Inflammatory macrophage (primary cell): Measurements from ENCODE around the gene GATB.

Experiments
- DNase-seq, 2 donors: peaks; one replicate each; pipeline ENCODE4 v3.0.0-alpha.2; 2020 to 2022

The GATB gene

DNA sequence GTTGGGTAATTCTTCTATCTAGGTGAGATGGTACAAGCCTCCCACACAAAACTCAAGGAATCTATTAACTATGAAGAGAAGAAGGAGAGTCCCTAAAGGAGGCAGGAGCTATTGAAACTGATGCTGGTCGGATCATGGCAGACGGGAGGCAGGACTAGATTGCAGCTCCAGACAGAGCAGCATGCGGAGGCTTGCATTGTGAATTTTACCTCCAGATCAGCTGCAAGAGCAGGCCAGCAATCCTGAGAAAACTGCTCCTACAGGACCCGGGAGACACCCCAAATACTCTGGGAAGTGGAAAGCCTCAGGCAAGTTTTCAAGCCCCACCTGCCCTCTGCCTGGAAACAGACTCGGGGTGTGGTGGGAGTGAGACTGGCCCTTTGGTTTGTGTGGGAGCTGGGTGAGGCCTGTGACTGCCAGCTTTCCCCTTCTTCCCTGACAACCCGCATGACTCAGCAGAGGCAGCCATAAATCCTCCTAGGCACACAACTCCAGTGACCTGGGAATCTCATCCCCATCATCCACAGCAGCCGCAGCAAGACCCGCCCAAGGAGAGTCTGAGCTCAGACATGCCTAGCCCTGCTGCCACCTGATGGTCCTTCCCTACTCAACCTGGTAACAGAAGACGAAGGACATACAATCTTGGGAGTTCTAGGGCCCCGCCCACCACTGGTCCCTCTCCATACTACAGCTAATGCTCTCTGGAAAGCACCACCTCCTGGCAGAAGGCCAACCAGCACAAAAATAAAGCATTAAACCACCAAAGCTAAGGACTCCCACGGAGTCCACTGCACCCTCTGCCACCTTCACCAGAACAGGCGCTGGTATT lies 30.9 kb downstream of the GATB start:
- no peak for DNase-seq

DNA sequence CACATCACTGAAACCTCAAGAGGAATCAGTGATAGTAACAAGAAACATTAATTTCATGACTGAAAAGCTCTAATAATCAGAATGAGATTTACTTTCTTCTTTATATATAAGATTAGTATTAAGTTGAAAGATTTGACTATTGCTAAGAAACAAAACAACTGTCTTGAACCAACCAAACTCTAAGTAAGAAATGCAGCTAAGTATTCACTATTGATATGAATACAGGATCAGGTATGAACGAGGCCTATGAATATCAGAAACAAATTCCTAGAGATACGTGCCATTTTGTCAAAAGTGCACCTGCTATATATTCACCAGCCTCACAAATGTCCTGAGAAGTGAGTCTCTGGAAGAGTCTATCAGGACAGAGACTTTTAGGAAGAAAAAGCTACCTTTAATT lies 32.1 kb downstream of the GATB start:
- DNase-seq, result no peak

DNA sequence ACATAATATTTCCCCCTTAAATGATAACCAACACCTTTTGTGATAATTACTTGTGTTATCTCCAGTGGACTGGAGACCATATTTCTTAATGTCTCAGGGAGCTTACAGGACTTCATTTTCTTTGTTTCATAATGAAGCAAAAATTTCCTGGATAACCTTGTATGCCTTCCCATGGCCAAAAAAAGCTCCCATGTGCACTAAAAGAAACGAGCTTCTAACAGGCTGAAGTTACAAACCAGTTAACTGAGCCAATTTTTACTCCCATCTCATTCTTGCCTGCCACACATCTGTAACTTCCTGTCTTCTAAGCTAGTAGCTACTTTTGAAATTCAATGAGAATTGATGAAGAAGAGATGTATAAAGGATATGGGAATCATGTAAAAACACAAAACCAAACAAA lies 32.8 kb downstream of the GATB start:
- DNase-seq, result no peak

DNA sequence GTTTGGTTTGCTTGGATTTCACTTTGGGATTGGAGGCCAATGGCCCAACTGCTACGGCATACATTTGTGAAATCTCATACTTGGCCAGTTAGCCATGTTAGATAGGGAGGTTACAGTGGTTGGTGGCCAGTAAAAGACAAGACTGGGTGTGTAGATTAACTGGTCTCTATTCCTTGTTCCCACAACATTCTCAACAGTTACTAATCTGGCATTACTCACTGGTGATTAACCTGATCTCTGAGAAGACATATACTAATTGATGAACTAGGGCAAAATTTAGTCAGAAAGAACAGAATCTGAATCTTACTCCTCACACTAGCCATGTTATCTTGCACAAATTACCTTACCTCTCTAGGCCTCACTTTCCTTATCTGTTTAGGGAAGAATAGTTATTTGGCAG lies 33.4 kb downstream of the GATB start:
- DNase-seq, result no peak

DNA sequence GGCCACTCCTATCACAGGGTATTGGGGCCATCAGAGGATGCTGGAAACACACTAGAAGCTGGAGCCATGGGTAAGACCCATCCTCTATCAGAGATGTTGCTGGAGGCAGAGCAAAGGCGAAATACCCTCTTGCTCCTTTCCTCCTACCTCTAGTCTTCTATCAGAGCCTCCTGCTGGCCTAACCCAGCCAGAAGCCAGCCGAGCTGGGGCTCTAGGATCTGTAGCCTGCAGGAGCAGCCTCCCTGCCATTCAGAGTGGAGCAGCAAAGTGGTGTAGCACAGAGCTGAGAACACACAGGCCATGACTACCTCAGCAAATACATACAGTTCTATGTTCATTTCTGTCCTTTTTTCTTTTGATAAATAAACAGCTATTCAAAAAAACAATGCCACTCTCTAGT lies 35.7 kb downstream of the GATB start:
- no peak for DNase-seq

DNA sequence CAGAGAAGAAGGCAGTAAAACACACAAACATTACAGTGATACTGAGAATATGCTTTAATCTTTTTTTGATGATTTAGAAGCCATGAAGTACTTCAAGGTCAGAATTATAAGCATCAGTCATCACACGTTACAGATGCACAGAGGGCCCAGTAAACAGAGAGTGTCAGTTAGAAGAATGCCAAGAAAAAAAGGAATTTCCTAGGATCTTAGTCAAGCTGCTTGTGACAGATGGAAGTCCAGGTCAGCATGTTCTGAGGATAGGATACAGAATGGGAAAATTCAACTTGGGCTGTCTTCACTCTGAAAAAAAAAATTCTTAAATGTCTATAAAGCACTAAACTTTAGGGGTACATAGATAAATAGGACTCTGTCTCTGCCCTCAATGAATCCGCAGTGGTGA lies 38.9 kb downstream of the GATB start:
- no peak for DNase-seq

DNA sequence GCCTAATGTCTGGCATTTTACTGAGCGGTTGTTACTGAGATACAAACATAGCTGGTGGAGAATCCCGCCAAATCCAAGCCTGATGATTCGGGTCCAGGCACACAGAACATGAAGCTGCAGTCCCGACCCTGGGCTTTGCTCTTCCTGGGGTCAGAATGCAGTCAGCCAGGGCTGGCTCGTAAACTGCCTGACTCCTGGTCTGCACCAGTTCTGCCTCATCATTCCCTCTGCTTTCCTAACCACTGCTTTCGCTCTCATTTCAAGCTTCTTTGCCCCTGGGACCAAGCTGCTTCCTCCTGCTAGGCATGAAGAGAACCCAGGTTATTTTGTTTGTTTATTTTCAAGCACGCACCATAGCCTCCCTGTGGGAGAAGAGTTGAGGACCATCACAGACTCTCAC lies 39.3 kb downstream of the GATB start:
- DNase-seq, result no peak

DNA sequence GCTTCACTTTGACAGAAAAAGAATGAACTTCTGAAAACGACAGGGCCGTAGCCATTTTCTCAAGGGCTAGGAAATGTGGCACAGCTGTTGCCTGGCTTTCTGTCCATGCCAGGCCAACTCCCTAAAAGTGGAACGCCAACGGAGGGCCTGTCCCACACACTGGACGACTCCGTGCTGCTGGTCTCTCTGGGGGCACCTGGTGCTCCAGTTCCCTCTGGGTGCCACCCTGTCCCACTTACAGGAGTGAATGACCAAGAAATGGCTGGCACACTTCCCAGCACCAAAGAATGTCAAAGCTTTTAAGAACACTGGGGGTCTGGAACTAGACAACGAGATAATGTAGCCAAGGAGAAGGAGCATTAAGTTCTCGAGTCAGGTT lies 40.9 kb downstream of the GATB start:
- DNase-seq, result no peak

DNA sequence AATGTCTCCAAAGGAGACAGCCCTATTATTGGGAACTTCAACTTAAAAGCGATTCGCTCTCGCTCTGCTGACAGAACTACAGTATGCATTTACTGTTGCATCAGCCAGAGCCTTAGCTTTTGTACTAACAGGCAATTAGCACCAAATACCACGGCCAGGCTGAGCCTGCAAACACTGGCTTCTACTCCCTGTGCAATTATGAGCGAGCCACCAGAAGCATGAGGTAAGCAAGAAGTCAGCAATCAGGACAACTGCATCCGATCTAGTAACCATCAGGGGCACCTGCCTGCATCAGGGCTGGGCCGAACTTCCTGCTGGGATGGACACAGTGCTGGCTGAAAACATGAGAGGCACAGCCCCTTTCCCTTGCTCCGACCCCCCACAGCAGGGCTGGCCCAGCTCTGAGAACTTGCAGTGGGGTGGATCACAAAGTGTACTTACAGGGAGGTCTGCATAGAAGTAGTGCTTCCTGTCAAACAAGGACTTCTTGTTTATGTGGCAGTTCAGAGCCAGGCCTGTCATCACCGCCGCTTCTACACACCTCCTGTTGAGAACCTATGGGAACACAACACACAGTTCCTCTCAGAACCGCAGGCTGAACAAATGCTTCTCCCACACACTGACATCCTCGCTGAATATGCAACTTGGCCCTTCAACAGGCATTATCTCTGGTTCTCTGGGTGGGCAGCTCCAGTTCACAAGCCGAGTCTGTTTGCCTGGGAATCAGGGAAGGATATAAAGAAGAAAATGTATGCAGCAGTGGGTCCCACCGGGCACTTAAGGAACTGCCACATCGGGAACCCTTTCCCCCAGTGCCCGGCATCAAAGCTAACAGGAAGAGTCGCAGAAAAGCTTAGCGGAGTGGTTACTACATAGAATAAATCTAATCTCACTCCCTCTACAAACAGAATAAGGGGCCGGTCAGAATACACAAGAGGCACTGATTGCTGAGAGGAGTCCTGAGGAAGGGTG lies 41.5 kb downstream of the GATB start:
- no peak for DNase-seq

DNA sequence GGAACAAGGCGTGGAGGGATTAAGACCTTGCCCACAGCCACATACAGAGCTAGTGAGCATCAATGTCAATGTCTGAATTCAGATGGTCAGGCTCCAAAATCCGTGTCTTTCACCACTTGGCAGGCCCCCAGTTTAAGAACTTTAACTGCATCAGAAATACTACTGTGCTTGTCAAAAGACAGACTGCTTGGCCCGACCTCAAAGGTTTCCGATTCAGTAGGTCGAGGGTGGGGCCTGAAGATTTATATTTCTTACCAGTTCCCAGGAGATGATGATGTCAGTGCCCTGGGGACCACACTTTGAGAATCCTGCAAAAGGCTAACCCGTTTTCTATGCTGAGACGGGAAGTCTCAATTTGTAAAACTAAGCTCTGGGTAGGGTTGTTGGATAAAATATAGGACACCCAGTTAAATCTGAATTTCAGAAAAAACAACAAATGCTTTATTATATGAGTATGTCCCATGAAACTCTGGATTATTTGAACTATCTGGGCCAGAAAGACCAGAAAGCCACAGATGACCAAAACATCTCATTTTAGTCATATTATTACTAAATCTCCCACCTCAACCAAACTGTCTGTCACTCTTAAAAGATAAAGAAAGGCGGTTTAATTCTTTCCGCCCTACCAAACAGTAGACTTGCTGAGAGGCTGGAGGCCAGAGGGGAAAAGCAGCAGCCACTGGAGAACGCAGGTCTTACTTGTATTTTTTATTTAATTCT lies 42.7 kb downstream of the GATB start:
- no peak for DNase-seq

DNA sequence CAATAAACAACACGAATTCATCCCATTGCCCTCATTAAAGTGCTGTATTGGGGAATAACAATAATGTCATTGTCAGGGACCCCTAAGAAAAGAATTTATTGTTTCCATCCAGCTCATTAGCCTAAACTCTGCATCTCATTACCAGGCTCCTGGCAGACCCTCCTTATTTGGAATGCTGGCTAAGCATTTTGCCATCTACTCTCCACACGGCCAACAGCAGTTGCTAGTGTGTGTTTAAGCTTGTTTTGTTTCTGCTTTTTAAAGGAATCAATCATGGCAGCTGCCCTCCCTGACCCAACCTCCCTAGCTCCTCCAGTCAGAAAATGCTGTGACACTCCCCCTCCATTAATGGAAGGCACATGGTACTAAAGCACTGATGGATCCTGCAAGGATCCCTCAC lies 43.5 kb downstream of the GATB start:
- no peak for DNase-seq

DNA sequence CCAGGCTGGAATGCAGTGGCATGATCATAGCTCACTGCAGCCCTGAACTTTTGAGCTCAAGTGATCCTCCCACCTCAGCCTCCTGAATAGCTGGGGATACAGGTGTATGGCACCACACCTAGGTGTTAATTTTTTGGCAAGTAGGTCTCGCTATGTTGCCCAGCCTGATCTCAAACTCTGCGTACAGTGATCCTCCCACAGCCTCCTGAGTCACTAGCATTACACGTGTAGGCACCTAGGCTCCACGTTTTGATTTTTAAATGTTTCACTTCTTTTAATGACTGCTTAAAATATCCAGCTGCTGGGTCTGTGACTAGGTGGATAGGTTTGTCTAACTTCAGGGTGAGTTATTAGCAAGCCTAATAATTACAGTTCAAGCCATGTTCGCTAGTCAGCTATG lies 44.5 kb downstream of the GATB start:
- no peak for DNase-seq

DNA sequence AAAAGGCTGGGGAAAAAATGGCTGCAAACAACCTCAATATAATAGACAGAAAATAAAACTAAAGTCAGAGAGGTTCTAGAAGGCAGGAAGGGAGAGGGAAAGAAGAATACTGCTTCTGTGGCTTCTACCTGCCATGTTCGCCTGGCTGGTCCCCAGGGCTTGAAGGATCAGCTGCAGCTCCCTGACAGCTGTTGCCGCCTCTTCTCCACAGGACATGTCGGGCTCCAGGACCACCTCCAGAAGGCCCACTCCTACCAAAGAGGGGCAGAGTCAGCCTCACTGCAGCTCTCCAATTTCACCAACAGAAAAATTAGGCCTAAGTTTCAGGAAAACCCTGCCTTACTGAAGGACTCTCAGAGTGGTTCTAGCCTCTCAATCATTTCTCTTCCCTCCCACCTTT lies 44.9 kb downstream of the GATB start:
- DNase-seq, result no peak

DNA sequence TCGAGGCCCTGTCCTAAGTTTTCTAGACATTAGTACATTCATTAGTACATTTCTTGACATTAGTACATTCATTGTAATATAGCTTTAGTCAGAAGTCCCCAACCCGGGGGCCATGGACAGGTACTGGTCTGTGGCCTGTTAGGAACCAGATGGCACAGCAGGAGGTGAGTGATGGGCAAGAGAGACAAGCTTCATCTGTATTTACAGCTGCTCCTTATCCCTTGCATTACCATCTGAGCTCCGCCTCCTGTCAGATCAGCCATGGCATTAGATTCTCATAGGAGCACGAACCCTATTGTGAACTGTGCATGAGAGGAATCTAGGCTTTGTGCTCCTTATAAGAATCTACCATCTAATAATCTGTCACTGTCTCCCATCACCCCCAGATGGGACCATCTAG lies 48.0 kb downstream of the GATB start:
- DNase-seq, result no peak

DNA sequence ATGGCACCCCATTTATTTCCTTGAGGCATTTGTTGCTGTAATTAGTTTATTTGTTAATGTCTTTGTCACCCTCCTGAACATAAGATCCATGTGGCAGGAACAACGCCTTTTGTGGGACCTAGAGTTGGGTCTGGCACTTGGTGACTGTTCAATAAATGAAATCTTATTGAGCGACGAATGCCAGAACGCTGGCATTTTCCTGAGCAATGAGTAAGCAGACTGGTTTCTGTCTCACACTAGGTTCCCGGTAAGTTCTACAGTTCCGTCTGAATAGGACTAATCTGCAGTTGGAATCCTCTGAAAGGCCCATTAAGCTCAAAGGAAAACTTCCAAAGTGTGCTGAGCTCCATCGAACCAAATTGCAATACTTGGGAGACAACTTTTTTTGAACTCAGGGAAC lies 49.2 kb downstream of the GATB start:
- no peak for DNase-seq

DNA sequence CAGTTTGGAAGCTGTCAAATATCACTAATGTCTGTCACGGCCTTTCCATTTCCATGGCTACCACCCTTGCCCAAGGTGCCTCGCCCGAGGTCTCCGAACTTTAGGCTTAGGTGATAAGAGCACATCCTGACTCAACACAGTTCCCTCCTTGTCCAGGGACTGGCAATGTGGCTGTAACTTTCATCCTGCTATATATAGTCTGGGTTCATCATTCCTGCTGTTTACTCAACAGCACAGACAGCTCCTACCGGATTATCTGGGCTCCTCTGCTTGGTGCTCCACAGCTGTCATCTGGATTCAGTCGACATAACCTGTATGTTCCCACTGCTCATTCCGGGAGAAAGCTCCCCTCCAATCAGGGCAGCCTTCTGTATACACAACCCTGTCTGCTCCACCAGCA lies 51.2 kb downstream of the GATB start:
- no peak for DNase-seq

DNA sequence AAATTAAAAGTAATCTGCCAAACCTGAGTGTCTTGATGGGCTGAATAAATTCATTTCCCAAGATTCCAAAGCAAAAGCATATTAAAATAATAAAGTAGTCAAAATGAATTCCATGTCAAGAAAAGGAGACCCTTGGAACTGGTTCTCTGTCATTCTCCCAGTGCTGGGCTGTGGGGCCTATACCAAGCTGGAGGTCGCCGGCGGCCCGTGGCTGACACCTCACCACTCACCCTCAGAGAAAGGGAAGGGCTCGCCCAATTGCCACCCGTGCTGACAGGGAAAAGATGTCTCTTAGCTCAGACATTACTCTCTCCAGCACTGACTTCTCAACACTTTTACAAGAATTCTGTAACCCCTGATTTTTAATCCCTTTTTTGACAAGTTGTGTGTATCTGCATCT lies 51.7 kb downstream of the GATB start:
- DNase-seq, result no peak

DNA sequence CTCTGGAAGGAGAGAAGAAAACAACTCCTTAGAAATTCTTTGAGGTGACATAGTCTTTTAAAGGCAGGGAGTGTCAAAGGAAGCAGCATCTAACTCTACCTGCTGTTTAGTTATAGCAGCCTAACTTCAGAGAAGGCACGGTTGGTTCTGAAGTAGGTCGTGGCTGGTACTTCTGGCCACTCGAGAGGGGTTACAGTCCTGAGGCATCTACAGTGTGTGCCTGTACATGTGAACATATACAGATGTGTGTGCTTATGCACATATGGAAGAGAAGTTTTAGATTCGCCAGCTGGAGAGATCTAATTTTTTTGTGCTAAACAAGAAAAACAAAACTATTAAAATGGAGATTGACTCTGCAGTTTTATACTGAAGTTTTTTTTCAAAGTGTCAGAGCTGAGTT lies 52.7 kb downstream of the GATB start:
- no peak for DNase-seq

DNA sequence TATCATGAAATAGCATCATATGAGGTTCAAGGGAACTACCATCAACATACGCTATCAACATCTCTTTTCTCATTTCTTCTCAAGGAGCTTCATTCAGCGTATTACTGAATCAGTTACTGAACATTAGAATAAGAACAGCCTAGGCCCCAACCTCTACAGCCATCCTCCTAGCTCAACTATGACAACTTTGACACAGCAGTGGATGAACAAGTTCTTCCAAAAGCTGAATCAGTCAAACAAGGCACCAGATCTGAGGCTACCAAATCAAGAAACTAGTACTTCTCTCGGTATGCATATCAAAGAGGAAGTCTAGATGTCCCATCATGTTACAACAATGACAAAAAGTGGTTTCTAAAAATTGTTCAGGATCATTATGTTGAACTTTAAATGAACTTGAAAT lies 57.4 kb downstream of the GATB start:
- no peak for DNase-seq

DNA sequence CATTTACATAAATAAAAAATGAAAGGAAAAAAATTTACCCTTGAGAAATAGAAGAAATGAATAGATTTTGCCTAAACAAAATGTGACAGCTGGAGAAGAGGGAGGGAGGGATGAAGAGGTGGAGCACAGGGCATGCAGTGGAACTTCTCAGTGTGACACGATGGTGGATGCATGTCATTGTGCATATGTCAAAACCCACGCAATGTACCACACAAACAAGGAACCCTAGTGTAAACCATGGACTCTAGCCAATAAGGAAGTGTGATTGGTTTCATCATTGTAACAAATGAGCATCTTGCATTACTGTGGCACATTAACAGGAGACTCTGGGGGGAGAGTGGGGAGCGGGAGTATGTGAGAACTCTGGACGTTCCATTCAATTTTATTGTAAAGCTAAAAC lies 58.6 kb downstream of the GATB start:
- DNase-seq, result peak; percentile 72 to 80

DNA sequence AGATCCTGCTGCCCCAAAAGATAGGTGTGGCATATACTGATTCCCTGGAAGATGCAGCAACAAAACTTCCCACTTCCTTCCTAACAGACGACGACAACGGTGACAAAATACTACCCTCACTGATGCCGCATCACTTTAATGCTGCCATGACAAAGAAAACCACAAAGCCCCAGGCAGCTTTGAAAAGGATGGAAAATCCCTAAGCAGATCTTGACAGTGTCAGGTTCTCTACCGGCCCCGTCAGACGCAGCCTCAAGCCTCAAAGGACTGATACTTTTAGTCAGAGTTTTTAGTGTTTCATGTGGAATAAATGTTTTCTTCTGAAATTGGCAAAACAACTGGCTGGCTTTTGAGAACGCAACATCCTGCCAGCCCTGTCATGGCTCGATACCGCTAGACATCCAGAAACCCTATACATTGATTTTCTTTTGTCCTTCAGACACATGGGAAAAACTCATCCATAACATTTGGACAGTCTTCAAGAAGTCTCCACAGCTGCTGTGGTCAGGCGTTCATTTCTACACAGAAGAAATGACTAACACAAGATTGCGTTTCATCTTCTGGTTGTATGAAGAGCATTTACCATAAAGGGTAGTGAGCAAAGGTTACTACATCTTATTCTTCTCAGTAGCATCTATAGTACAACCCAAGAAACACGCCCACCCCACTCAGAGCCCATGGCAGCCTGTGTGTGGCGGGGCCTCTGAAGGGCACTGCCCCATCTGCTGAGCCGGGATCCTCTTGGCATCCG lies 60.1 kb downstream of the GATB start:
- no peak for DNase-seq

DNA sequence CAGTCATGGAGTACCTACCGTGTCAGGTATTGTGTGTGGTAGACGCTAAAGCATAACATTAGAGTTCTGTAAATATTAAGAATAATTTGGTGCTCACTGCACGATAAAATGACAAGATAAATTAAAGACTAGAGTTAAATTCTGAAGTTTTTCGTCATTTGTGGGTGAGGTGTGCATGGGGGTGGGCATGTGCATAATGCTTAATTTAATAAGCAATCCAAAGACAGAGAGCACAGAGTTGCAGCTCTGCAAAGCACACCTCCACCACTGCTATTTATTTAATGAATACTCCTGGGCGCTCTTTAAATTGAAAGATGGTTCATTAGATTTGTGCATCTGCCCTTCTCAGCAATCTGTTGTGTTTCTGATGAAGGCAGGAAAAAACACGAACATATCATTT lies 62.6 kb downstream of the GATB start:
- no peak for DNase-seq
